ENCODE data around the gene ATP9A.

ATP9A gene

GRCh38 chr20:51566594-51566993 is 201.6 kb downstream of the ATP9A start:
- DNase-seq (ENCODE audit: low read depth, low spot score), result no peak
- no peak overlapping the region for H3K27ac ChIP-seq

DNA sequence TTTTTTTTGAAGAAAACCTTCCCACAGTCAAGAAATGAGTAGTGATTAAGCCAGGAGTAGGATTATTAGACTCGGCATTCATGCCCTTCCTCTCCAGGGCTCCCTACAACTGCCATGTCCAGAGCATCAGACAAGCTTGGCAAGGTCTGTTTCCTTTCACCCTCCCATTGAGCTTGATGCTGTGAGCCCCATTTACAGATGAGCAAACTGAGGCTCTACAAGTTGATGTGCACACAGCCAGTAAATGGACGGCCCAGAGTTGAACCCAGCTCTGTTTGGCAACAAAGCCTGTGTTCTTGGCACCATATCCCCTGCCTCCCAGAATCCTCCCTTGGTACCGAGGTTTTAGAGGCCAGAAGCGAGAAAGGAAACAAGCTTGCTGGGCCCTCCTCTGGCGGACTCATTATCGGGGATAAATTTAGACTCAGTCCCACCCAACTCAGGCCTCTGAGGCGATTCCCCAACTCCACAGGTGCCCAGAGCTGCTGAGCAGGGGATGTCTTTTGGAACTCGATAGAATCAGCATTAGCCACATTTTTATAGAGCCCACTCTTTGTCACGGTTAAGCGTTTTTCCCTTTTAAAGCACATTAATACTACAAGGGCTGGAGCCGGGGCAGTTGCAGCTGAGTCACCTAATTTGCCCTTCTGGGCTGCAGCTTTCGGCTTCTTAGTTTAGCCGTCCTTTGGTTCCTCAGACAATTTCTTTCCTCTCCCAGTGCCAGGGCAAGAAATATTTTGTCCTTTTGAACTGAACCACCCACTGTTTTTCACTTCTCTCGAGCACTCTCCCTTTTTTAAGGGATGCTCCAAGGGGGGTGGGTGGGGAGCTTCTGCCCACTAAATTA is 202.7 kb downstream of the ATP9A start:
- no peak overlapping the region for H3K27ac ChIP-seq
- no peak for DNase-seq (ENCODE audit: low read depth, low spot score)

- no peak for DNase-seq (ENCODE audit: low read depth, low spot score)
- no peak overlapping the region for H3K27ac ChIP-seq
These were observed 204.5 kb downstream of the ATP9A start for GRCh38 chr20:51563486-51564332.

DNA sequence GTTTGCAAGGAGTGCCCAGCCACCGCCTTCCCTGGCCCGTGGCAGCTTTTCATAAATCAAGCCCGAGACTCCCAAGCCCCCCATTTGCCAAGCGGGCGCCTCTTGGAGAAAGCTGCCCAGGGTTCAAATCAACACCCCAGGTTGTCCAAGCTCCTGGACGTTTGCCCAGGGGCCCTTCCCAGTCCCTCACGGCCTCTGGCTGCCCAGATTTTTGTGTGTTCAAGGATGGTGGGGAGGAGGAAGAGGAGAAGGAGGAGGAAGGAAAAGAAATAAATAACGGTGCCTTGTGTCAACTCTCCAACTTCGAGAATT is 205.1 kb downstream of the ATP9A start:
- DNase-seq (ENCODE audit: low read depth, low spot score), result no peak
- no peak overlapping the region for H3K27ac ChIP-seq

- no peak for DNase-seq (ENCODE audit: low read depth, low spot score)
- H3K27ac ChIP-seq, result no peak overlapping the region
These were observed 205.6 kb downstream of the ATP9A start for GRCh38 chr20:51562332-51563173.

- DNase-seq (ENCODE audit: low read depth, low spot score), result no peak
- H3K27ac ChIP-seq, result no peak overlapping the region
These were observed 206.2 kb downstream of the ATP9A start for GRCh38 chr20:51562027-51562331.

- no peak overlapping the region for H3K27ac ChIP-seq
- no peak for DNase-seq (ENCODE audit: low read depth, low spot score)
These were observed 207.5 kb downstream of the ATP9A start for GRCh38 chr20:51560550-51561307.

- no peak for DNase-seq (ENCODE audit: low read depth, low spot score)
- no peak overlapping the region for H3K27ac ChIP-seq
These were observed 208.1 kb downstream of the ATP9A start for GRCh38 chr20:51560042-51560441.

DNA sequence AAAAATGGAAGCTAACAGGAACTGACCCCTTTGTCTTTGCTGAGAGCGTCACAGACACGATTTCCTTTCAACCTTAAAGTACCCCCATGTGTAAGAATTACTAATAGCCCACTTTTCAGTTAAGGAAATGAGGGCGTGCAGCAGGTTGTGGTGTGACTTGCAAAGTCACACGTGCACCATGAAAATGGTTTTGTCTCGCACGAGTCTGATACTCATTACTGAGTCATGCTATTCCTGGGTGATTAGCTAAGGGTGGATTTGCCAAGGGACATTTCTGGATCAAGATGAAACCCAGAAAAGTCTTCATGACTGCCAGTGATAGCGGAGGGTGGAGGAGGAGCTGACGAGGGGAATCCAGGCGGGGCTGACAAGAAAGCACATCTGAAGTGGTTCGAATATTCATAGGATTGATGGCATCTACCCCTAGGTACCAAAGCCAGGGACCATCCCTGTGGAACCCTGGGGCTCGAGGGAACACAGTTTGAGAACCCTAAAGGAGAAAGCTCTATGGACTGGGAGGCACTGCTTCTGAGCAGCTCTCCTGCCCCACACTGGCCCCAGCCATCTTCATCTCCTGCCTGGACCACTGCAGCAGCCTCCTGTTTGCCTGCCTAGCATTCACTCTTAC is 213.5 kb downstream of the ATP9A start:
- DNase-seq (ENCODE audit: low read depth, low spot score), result no peak
- no peak overlapping the region for H3K27ac ChIP-seq

DNA sequence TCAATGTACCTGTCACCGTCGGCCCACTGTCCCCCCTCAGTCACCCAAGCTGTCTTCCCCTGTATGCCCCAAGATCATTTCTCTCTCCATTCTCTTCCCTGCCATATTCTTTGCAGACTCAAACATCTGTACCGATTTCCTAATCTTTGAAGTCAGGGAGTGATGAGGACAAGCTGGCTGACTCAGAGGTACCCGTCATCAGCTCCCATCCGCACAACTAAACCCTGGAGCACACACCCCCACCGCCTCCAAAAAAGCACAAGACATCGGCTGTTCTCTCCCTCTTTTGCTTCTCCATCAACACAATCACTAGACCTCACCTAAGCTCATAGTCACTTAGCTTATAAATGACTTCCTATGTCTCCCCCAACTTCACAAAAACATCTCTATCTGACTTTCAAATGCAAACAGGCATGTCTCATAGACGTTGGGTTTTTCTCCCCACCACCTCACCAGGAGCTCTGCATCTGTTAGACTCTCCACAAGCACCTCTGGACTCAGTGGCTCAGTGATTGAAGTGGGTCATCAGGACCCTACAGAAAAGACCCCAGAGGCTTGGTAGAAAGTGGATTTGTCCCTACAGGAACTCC is 214.2 kb downstream of the ATP9A start:
- no peak overlapping the region for H3K27ac ChIP-seq
- no peak for DNase-seq (ENCODE audit: low read depth, low spot score)

DNA sequence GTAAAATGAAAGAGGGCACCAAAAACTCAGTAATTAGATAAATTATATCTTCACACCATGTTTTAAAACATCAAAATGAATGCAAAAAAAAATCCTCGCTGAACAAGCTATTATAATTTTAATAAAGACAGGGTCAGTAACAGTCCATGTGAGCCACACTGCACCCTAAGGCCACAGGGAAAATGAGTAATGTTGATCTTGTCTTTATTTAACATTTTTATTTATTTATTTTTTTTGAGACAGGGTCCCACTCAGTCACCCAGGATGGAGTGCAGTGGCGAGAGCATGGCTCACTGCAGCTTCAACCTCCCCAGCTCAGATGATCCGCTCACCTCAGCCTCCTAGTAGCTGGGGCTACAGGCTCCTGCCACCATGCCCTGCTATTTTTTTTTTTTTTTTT is 217.0 kb downstream of the ATP9A start:
- no peak overlapping the region for H3K27ac ChIP-seq

DNA sequence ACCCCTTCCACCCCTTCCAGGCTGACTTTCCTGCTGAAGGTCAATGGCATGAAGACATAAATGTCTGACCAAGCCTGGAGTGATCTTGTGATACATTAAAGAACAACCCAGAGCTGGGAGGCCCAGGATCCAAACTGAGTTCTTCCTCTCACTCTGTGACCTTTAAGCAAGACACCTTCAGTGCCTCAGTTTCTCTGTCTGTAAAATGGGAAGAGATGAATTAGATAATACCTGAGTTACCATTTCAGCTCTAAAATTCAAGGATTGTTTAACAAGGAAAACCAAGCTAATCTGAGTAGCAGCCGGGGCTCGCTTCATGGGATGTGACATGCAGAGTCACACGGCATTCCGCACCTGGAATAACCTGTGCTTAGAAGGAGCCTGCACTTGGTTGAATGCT is 218.7 kb downstream of the ATP9A start:
- DNase-seq (ENCODE audit: low read depth, low spot score), result no peak
- no peak overlapping the region for H3K27ac ChIP-seq

More for the DNA sequence above, 217.0 kb downstream of the ATP9A start:
- DNase-seq (ENCODE audit: low read depth, low spot score), result no peak

DNA sequence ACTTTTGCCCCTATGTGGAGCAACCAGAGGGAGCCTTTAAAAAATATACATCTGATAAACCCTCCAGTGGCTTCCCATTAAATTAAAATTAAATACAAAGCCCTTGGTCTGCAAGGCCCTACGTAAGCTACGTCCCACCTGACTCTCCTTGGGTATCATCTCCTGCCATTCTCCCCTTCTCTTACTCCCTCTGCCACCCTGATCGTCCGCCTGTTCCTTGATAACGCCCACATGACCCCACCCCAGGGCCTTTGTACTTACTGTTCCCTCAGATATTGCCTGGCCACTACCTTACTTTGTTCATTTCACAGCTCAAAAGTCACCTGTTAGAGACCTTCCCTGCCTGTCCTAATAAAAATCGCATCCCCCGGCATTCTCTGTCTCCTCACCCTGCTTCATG is 220.2 kb downstream of the ATP9A start:
- H3K27ac ChIP-seq, result no peak overlapping the region
- DNase-seq (ENCODE audit: low read depth, low spot score), result no peak
